ENCODE data around the gene ITGB3. TPM values are rescaled to one million over a fixed set of nuclear protein-coding genes. Genes with fewer than 3 reads are reported as not detected.
A peak's percentile ranks its signal among the peaks of the same experiment; 100 is the strongest.

Gene ITGB3
- total and polyA plus RNA-seq, 9 of the 15 experiments (the other 6 are each of a cell fraction or from before 2014, with no cell fraction given): 0.08 to 2.6 (median 0.62) TPM; not detected in 1

DNA sequence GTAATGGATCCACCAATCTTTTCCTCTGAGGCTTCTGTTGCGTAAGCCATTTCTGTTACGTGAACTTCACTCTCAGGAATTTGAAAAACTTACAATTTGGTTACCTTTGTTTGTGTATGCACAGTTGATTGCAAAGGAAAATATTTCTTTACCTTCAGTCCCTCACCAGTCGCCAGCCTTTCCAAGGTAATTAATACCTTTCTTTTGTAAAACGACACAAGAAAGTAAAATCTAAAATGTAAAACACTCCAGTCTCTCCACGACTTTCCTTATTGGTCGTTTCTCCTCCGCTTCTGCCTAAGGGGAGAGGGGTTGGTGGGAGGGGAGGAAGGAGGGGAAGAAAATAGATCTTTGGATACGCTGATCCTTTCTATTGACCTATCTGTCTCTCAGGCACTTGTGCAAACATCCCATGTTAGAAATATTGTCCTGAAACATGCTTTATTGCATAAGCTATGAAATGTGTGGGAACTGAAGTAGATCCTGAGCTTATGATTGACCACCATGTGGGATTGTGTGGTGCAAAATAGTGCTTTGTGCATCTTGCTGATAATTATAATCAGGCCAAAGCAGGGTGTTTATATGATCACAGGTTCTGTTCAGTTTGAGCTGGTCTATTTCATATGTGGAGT is 37.7 kb downstream of the ITGB3 start (continued):
- TF ChIP-seq, protein P1, sequence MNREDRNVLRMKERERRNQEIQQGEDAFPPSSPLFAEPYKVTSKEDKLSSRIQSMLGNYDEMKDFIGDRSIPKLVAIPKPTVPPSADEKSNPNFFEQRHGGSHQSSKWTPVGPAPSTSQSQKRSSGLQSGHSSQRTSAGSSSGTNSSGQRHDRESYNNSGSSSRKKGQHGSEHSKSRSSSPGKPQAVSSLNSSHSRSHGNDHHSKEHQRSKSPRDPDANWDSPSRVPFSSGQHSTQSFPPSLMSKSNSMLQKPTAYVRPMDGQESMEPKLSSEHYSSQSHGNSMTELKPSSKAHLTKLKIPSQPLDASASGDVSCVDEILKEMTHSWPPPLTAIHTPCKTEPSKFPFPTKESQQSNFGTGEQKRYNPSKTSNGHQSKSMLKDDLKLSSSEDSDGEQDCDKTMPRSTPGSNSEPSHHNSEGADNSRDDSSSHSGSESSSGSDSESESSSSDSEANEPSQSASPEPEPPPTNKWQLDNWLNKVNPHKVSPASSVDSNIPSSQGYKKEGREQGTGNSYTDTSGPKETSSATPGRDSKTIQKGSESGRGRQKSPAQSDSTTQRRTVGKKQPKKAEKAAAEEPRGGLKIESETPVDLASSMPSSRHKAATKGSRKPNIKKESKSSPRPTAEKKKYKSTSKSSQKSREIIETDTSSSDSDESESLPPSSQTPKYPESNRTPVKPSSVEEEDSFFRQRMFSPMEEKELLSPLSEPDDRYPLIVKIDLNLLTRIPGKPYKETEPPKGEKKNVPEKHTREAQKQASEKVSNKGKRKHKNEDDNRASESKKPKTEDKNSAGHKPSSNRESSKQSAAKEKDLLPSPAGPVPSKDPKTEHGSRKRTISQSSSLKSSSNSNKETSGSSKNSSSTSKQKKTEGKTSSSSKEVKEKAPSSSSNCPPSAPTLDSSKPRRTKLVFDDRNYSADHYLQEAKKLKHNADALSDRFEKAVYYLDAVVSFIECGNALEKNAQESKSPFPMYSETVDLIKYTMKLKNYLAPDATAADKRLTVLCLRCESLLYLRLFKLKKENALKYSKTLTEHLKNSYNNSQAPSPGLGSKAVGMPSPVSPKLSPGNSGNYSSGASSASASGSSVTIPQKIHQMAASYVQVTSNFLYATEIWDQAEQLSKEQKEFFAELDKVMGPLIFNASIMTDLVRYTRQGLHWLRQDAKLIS (CRISPR knock-in tag; IDR thresholded peaks at IDR 0.05): no peak
- TF ChIP-seq ZKSCAN8 (CRISPR knock-in tag; IDR thresholded peaks at IDR 0.05) (peak; percentile 1; the same call in 1 of the 2 replicates), CBX2 (IDR thresholded peaks at IDR 0.05; ENCODE audit: insufficient read depth, low read length, poor library complexity, severe bottlenecking) (no peak), SLC30A9 (CRISPR knock-in tag; IDR thresholded peaks at IDR 0.05) (no peak), ZNF263 (CRISPR knock-in tag; IDR thresholded peaks at IDR 0.05; ENCODE audit: borderline replicate concordance) (no peak), NR4A1 (CRISPR knock-in tag; IDR thresholded peaks at IDR 0.05) (no peak), NR4A1 (tag; IDR thresholded peaks at IDR 0.05) (no peak), BACH1 (tag; IDR thresholded peaks at IDR 0.05) (no peak), ZEB2 (IDR thresholded peaks at IDR 0.05) (no peak), ILK (tag; IDR thresholded peaks at IDR 0.05; ENCODE audit: borderline replicate concordance, low read depth) (no peak)
- TF ChIP-seq, protein P2, sequence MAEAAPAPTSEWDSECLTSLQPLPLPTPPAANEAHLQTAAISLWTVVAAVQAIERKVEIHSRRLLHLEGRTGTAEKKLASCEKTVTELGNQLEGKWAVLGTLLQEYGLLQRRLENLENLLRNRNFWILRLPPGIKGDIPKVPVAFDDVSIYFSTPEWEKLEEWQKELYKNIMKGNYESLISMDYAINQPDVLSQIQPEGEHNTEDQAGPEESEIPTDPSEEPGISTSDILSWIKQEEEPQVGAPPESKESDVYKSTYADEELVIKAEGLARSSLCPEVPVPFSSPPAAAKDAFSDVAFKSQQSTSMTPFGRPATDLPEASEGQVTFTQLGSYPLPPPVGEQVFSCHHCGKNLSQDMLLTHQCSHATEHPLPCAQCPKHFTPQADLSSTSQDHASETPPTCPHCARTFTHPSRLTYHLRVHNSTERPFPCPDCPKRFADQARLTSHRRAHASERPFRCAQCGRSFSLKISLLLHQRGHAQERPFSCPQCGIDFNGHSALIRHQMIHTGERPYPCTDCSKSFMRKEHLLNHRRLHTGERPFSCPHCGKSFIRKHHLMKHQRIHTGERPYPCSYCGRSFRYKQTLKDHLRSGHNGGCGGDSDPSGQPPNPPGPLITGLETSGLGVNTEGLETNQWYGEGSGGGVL (CRISPR knock-in tag; IDR thresholded peaks at IDR 0.05): no peak
- TF ChIP-seq, protein P3, sequence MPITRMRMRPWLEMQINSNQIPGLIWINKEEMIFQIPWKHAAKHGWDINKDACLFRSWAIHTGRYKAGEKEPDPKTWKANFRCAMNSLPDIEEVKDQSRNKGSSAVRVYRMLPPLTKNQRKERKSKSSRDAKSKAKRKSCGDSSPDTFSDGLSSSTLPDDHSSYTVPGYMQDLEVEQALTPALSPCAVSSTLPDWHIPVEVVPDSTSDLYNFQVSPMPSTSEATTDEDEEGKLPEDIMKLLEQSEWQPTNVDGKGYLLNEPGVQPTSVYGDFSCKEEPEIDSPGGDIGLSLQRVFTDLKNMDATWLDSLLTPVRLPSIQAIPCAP (CRISPR knock-in tag; IDR thresholded peaks at IDR 0.05; ENCODE audit: borderline replicate concordance): no peak
- TF ChIP-seq, protein P4, sequence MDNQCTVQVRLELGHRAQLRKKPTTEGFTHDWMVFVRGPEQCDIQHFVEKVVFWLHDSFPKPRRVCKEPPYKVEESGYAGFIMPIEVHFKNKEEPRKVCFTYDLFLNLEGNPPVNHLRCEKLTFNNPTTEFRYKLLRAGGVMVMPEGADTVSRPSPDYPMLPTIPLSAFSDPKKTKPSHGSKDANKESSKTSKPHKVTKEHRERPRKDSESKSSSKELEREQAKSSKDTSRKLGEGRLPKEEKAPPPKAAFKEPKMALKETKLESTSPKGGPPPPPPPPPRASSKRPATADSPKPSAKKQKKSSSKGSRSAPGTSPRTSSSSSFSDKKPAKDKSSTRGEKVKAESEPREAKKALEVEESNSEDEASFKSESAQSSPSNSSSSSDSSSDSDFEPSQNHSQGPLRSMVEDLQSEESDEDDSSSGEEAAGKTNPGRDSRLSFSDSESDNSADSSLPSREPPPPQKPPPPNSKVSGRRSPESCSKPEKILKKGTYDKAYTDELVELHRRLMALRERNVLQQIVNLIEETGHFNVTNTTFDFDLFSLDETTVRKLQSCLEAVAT (IDR thresholded peaks at IDR 0.05): no peak
- TF ChIP-seq, protein P5, sequence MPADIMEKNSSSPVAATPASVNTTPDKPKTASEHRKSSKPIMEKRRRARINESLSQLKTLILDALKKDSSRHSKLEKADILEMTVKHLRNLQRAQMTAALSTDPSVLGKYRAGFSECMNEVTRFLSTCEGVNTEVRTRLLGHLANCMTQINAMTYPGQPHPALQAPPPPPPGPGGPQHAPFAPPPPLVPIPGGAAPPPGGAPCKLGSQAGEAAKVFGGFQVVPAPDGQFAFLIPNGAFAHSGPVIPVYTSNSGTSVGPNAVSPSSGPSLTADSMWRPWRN (IDR thresholded peaks at IDR 0.05; ENCODE audit: low read depth): no peak
- TF ChIP-seq, protein P6, sequence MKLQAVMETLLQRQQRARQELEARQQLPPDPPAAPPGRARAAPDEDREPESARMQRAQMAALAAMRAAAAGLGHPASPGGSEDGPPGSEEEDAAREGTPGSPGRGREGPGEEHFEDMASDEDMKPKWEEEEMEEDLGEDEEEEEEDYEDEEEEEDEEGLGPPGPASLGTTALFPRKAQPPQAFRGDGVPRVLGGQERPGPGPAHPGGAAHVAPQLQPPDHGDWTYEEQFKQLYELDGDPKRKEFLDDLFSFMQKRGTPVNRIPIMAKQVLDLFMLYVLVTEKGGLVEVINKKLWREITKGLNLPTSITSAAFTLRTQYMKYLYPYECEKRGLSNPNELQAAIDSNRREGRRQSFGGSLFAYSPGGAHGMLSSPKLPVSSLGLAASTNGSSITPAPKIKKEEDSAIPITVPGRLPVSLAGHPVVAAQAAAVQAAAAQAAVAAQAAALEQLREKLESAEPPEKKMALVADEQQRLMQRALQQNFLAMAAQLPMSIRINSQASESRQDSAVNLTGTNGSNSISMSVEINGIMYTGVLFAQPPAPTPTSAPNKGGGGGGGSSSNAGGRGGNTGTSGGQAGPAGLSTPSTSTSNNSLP (IDR thresholded peaks at IDR 0.05; ENCODE audit: borderline replicate concordance, low read depth, low read length): no peak
